Thyroid gland (tissue), 4 donors: ENCODE measurements around the gene KRT8. TPM values are rescaled to one million over a fixed set of nuclear protein-coding genes. Genes with fewer than 3 reads are reported as not detected.

Experiments
- DNase-seq, 2 donors: peaks; one replicate each; pipeline ENCODE4 v3.0.0-alpha.2; 2019
- H3K27ac ChIP-seq, 3 donors: fragments of 200-600 bp; sonication (generic); 1 replicate in 2 of 3; 2 replicates in 1 of 3; pipeline ENCODE4 v1.5.1; 2016 to 2019; ENCODE audit warnings: mild to moderate bottlenecking in 1 of 3, moderate library complexity in 1 of 3
- H3K27me3 ChIP-seq: fragments of 200-600 bp; sonication (generic); one replicate; pipeline ENCODE4 v1.5.1; 2019
- H3K36me3 ChIP-seq, 2 donors: fragments of 200-600 bp; sonication (generic); one replicate each; pipeline ENCODE4 v1.5.1; 2016 to 2019
- H3K4me1 ChIP-seq, 2 donors: fragments of 200-600 bp; sonication (generic); one replicate each; pipeline ENCODE4 v1.5.1; 2017 to 2019
- H3K4me3 ChIP-seq, 3 donors: fragments of 200-600 bp; sonication (generic); replicated peaks in 1 of 3; 1 replicate in 2 of 3; 2 replicates in 1 of 3; pipeline ENCODE4 v1.5.1; 2016; ENCODE audit warnings: mild to moderate bottlenecking in 1 of 3
- H3K9me3 ChIP-seq: fragments of 200-600 bp; sonication (generic); one replicate; pipeline ENCODE4 v1.5.1; 2017
- POLR2A ChIP-seq, 2 donors: fragments of 450-650 bp; IDR thresholded peaks; one replicate each; pipeline ENCODE4 v1.6.1; 2017; ENCODE audit warnings: antibody characterized with exemption in 2 of 2, mild to moderate bottlenecking in 2 of 2, moderate library complexity in 1 of 2
- WGBS, 2 donors: methylation state at CpG; one replicate each; pipeline ENCODE4 v1.1.5; 2017; 5-methylcytosine and 5-hydroxymethylcytosine counted together
- intact Hi-C: fragments of 100-400 bp; cut with DNase I; formaldehyde crosslinking; loops from one replicate; pipeline ENCODE4 v1.15.1; 2023
- total RNA-seq, 4 donors: library from RNA; depleted of rRNA; stranded (reverse); fragments of >200 nt; gene quantifications; one replicate each; pipeline ENCODE4 v1.2.3, GENCODE V29; 2016
- TF ChIP-seq, protein P1 (sequence below), 6 experiments: fragments of 200-600 bp in 3 of 6; fragments of 450-650 bp in 3 of 6; sonication (generic) in 3 of 6; IDR thresholded peaks; one replicate each; pipeline ENCODE4 v1.5.1; 2016 to 2019; ENCODE audit warnings: antibody characterized with exemption in 6 of 6, mild to moderate bottlenecking in 2 of 6, inconsistent platforms in 1 of 6, moderate library complexity in 1 of 6

KRT8 gene
- total RNA-seq, 4 donors from 2014 or later, result 364 to 1,037 (median 698) TPM

DNA sequence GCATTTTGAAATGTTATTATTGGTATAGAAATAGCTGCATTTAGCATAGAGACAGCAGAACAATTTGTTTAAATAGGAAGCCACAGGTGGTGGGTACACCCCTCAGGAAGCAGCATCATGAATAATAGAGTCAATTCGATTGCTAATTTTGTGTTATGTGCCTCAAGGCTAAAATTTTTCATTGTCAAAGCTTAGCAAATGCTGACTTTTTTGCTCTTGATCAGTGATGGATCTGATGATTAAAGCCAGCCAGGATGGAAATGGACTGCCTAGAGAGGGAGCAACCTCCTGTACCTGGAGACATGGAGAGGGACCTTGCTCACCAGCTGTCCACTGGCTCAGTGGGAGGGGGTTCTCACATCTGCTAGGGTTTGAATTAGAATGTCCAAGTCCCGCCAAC is 4.5 kb upstream of the KRT8 start:
- TF ChIP-seq, protein P1, sequence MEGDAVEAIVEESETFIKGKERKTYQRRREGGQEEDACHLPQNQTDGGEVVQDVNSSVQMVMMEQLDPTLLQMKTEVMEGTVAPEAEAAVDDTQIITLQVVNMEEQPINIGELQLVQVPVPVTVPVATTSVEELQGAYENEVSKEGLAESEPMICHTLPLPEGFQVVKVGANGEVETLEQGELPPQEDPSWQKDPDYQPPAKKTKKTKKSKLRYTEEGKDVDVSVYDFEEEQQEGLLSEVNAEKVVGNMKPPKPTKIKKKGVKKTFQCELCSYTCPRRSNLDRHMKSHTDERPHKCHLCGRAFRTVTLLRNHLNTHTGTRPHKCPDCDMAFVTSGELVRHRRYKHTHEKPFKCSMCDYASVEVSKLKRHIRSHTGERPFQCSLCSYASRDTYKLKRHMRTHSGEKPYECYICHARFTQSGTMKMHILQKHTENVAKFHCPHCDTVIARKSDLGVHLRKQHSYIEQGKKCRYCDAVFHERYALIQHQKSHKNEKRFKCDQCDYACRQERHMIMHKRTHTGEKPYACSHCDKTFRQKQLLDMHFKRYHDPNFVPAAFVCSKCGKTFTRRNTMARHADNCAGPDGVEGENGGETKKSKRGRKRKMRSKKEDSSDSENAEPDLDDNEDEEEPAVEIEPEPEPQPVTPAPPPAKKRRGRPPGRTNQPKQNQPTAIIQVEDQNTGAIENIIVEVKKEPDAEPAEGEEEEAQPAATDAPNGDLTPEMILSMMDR (IDR thresholded peaks at IDR 0.05), result no peak
- no peak for TF ChIP-seq POLR2A (IDR thresholded peaks at IDR 0.05)
- Histone ChIP-seq H3K4me3 (no peak overlapping the region), H3K27me3 (no peaks in the 10 kb centered on the region), H3K27ac (peak overlapping the region in 2 of 3 donors; percentile 99), H3K9me3 (no peaks in the 10 kb centered on the region), H3K36me3 (no peaks in the 10 kb centered on the region), H3K4me1 (peaks cover 30 to 58% of the 10 kb centered on the region in 2 donors)
- intact Hi-C loops, result no loop called here
- no peak for DNase-seq
- WGBS, 2 donors, result 76 to 80% methylated on average over 2 of the region's 2 CpGs

DNA sequence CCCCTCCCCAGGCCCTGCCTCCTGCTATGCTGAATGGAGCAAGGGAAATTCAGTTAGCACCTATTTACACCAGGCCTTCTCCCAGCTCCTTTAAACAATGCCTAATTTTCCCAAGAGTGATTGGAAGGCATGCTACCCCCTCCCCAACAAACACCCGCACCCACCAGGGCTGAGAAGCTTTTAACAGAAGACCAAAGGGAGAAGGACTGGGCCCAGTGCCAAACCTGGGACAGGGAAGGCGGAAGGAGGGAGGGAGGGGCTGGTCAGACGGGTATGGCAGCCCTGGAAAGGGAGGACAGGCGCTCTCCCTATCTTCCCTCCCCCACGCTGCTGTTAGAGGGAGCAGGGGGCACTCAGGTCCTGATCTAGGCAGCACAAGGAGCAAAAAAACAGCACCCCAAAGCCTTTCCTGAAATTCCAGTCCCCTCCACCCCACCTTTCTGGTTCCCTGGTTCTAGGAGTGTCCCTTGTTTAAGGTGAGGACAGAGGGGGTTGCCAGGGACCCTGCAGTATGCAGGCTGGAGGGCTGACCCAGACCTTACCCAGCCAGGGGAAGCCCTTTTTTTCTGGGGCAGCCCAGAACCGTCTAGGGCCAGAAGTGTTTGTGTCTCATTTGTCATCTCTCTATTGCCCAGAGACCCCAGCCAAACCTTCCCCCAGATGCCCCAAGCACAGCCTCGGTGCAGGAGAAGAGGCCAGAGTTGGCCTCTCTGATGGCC is 2.4 kb upstream of the KRT8 start:
- intact Hi-C loops, result no loop called here
- TF ChIP-seq POLR2A (IDR thresholded peaks at IDR 0.05), result peak in 1 of 2 donors; percentile 57
- TF ChIP-seq, protein P1 (IDR thresholded peaks at IDR 0.05), result no peak
- H3K4me1 ChIP-seq, result peaks cover 38 to 52% of the 10 kb centered on the region in 2 donors
- H3K27me3 ChIP-seq, result no peaks in the 10 kb centered on the region
- H3K27ac ChIP-seq, result peak overlapping the region; percentile 99 to 100 (median 99)
- 13 to 22% methylated on average over 7 of the region's 7 CpGs for WGBS, 2 donors
- no peak overlapping the region for H3K4me3 ChIP-seq
- H3K9me3 ChIP-seq, result no peaks in the 10 kb centered on the region
- no peaks in the 10 kb centered on the region for H3K36me3 ChIP-seq
- peak; percentile 96 to 97 for DNase-seq

DNA sequence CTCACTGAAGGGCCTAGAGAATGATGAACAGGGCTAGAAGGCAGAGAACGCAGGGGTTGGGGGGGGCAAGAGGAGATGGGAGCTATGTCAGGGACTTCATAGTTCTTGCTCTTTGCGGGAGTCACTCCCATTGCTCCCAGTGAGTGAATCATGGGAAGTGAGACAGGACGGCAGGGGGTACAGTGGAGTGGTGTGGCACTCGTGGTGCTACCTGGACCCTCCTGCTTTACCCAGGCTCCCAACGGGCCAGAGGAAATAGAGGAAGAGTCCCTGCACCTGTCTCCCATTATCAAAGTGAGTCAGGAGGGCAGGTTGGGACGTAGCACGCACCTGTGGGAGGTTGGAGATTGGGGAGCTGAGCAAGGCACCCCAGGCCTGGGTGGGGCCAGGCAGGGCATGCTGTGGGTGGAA is 1.3 kb upstream of the KRT8 start:
- 79 to 87% methylated on average over 7 of the region's 7 CpGs for WGBS, 2 donors
- intact Hi-C loops, result no loop called here
- DNase-seq, result no peak
- H3K36me3 ChIP-seq, result peaks cover 0 to 1% of the 10 kb centered on the region in 2 donors
- H3K4me3 ChIP-seq, result no peak overlapping the region
- peak overlapping the region; percentile 99 to 100 (median 99) for H3K27ac ChIP-seq
- no peaks in the 10 kb centered on the region for H3K27me3 ChIP-seq
- H3K9me3 ChIP-seq, result no peaks in the 10 kb centered on the region
- peaks cover 47 to 60% of the 10 kb centered on the region in 2 donors for H3K4me1 ChIP-seq
- TF ChIP-seq, protein P1 (IDR thresholded peaks at IDR 0.05), result no peak
- TF ChIP-seq POLR2A (IDR thresholded peaks at IDR 0.05), result no peak

DNA sequence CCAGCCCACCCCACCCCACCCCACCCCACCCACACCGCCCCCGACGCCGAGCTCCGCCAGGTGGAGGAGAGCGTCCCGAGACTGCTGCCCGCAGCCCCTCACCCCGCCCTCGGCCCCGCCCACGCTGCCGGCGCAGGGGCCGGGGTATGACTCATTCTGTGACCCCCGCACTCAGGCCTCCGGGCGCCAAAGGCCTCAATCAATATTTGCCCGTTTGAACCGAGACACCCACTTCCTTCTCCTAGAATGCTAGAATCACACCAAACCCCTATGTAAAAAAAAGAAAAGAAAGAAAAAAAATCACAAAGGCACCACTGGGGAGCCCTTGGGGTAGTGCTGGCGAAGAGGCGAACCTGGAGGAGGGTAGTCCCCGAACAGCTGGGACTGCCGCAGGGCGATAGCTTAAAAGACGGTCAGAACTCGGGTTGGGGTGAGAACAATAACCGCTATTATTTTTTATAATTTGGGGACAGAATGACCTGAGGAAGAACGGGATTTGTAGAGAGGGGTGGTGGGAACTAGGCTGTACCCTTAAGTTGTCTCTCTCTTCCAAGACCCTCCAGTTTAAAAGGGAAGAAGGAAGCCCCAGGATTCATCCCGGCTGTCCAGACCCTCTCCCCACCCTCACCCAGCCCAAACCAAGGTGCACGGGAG is 894 bp downstream of the KRT8 start:
- peak; percentile 78 to 80 for DNase-seq
- Histone ChIP-seq H3K4me3 (peak overlapping the region; percentile 49 to 68 (median 54)), H3K36me3 (peaks cover 18 to 23% of the 10 kb centered on the region in 2 donors), H3K4me1 (peaks cover 47 to 51% of the 10 kb centered on the region in 2 donors), H3K27me3 (no peaks in the 10 kb centered on the region), H3K27ac (peak overlapping the region; percentile 90 to 97 (median 94)), H3K9me3 (no peaks in the 10 kb centered on the region)
- WGBS, 2 donors, result 12 to 18% methylated on average over 22 to 23 of the region's 31 CpGs
- TF ChIP-seq, protein P1 (IDR thresholded peaks at IDR 0.05), result peak in 1 of 6 experiments; percentile 12
- peak in 1 of 2 donors; percentile 60 for TF ChIP-seq POLR2A (IDR thresholded peaks at IDR 0.05)
- intact Hi-C loops, result no loop called here
